Small intestine (tissue), 7 donors: ENCODE results near the gene DVL2. TPM values are rescaled to one million over a fixed set of nuclear protein-coding genes. Genes with fewer than 3 reads are reported as not detected.

ENCODE experiments used
- DNase-seq, 2 donors: peaks; one replicate each; pipeline versions ENCODE4 v3.0.0 to v3.0.0-alpha.2; 2013
- FAIRE-seq: peaks from 2 replicates; lab custom pipeline; 2012; peaks lifted over from hg19 to GRCh38; lab: Jason Lieb, UNC
- H3K27ac ChIP-seq, 3 donors: one replicate each; pipeline ENCODE4 v1.5.1; 2013; ENCODE audit warnings: low read length in 2 of 3, mild to moderate bottlenecking in 2 of 3, control low read depth in 1 of 3, inconsistent platforms in 1 of 3, low read depth in 1 of 3, moderate library complexity in 1 of 3
- H3K27me3 ChIP-seq, 3 donors: one replicate each; pipeline ENCODE4 v1.6.1; 2013; ENCODE audit warnings: low read length in 3 of 3, inconsistent platforms in 1 of 3; ENCODE audit not compliant: control insufficient read depth in 3 of 3, insufficient read depth in 3 of 3
- H3K36me3 ChIP-seq, 3 donors: one replicate each; pipeline ENCODE4 v1.6.1; 2013; ENCODE audit warnings: low read length in 3 of 3, inconsistent platforms in 1 of 3, low read depth in 1 of 3, mild to moderate bottlenecking in 1 of 3, moderate library complexity in 1 of 3; ENCODE audit not compliant: control insufficient read depth in 3 of 3, insufficient read depth in 2 of 3
- H3K4me1 ChIP-seq, 3 donors: one replicate each; pipeline ENCODE4 v1.6.1; 2013; ENCODE audit warnings: low read length in 2 of 3, inconsistent platforms in 1 of 3, low read depth in 1 of 3, mild to moderate bottlenecking in 1 of 3, moderate library complexity in 1 of 3; ENCODE audit not compliant: control insufficient read depth in 3 of 3, insufficient read depth in 2 of 3
- H3K4me3 ChIP-seq, 3 donors: one replicate each; pipeline ENCODE4 v1.5.1; 2013; ENCODE audit warnings: low read length in 3 of 3, control low read depth in 1 of 3, inconsistent platforms in 1 of 3, low read depth in 1 of 3, mild to moderate bottlenecking in 1 of 3, moderate library complexity in 1 of 3
- H3K9me3 ChIP-seq, 2 donors: one replicate each; pipeline ENCODE4 v1.6.1; 2013; ENCODE audit warnings: low read depth in 1 of 2, low read length in 1 of 2; ENCODE audit not compliant: control insufficient read depth in 2 of 2, insufficient read depth in 1 of 2
- WGBS, 3 donors: extraction: QIAGEN DNeasy Blood & Tissue Kit; methylation state at CpG; one replicate each; pipeline ENCODE4 v1.1.7; 2013; 5-methylcytosine and 5-hydroxymethylcytosine counted together
- polyA plus RNA-seq, 4 donors: library from polyadenylated mRNA; stranded (reverse) in 3 of 4; unstranded in 1 of 4; fragments of 200-250 nt in 3 of 4; fragments of 120-200 nt in 1 of 4; gene quantifications; one replicate each; pipeline versions ENCODE4 v1.2.1 to v1.2.3, GENCODE V29; 2013
- donor health status: healthy with polysubstance abuse.
- donor health status: control.
- donor health status: control.
- donor health status: Bipolar disorder and iron deficiency.
- donor health status: healthy.

Gene DVL2
- polyA plus RNA-seq, 4 donors: 8.1 to 44.4 (median 16.0) TPM

DNA sequence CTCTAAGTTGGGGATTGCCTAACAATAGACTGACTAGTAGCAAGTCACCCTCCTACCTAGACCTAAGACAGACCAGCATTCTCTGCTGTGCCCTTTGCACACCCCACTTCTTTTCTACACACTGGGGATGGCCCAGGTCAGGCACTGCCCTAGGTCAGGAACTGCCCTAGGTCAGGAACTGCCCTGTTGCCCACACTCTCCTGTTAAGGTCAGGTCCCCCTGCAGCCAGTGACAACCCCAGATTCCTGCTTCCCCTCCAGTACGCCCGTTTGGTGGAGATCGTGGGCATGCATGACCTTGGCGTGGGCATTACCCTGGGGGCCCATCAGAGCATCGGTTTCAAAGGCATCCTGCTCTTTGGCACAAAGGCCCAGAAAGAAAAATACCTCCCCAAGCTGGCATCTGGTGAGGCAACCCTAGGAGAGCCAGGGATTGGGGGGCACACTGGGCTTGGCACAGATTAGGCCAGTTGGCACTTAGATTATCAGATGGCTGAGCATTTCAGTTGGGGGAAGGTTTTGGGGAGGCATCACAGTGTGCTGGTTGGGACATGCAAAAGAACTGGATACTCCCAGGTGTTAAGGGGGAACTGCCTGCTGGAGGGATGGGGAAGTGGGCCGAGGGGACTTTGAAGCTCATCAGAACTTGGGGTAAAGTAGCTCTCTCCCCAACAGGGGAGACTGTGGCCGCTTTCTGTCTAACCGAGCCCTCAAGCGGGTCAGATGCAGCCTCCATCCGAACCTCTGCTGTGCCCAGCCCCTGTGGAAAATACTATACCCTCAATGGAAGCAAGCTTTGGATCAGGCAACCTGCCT lies 12.8 kb downstream of the DVL2 start:
- H3K4me3 ChIP-seq: peak overlapping the region in 1 of 3 donors; percentile 8
- peak overlapping the region; percentile 93 to 100 (median 99) for H3K27ac ChIP-seq
- H3K4me1 ChIP-seq: peaks cover 0 to 36% (median 8%) of the 10 kb centered on the region in 3 donors
- DNase-seq (no peak), FAIRE-seq (no peak)
- H3K9me3 ChIP-seq: no peaks in the 10 kb centered on the region
- peaks cover 0 to 9% (median 0%) of the 10 kb centered on the region in 3 donors for H3K27me3 ChIP-seq
- peaks cover 16 to 59% (median 20%) of the 10 kb centered on the region in 3 donors for H3K36me3 ChIP-seq
- 62 to 75% (median 69%) methylated on average over 10 of the region's 10 CpGs for WGBS, 3 donors

- Histone ChIP-seq H3K9me3 (no peaks in the 10 kb centered on the region), H3K27ac (peak overlapping the region; percentile 93 to 100 (median 99)), H3K4me3 (peak overlapping the region in 2 of 3 donors; percentile 78 to 91), H3K27me3 (peaks cover 0 to 16% (median 0%) of the 10 kb centered on the region in 3 donors), H3K4me1 (peaks cover 0 to 42% (median 8%) of the 10 kb centered on the region in 3 donors), H3K36me3 (peaks cover 15 to 52% (median 20%) of the 10 kb centered on the region in 3 donors)
- DNase-seq: peak; percentile 78 to 81
- 4 to 30% (median 22%) methylated on average over 11 of the region's 11 CpGs for WGBS, 3 donors
- FAIRE-seq: no peak
These were observed 13.6 kb downstream of the DVL2 start for GRCh38 chr17:7220593-7221277.

DNA sequence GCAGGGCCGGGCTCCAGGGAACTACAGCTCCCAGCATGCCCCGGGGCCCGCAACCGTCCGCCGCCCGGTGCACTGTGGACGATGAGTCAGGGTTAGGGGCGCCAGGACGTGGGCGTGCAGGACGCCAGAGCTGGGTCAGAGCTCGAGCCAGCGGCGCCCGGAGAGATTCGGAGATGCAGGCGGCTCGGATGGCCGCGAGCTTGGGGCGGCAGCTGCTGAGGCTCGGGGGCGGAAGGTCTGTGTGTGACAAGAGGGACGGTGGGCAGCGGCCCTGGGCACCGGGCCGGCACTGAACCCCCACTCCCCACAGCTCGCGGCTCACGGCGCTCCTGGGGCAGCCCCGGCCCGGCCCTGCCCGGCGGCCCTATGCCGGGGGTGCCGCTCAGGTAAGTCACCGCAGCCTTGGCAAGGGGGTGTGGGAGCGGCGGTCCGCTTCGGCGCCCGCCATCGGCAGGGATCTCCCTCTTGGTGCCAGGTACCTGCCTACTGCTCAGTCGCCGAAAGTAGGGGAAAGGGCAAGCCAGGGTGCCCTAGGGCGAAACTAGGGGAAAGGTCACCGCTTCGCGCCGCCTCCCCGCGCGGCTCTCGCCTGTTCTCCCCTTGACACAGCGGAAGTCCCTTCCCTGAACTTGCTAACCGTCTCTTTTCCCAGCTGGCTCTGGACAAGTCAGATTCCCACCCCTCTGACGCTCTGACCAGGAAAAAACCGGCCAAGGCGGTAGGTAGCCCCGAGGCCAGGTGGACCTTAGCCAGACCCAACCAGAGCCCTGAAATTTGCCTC lies 14.3 kb downstream of the DVL2 start, which contains the start of the genes ACADVL and DLG4:
Gene ACADVL (plus strand): TSS at position 127 of the 781 bp plus-strand sequence. CDS start 47 bp downstream, at position 174.
Gene DLG4 (minus strand): TSS at position 25 of the 781 bp plus-strand sequence.
- FAIRE-seq (no peak), DNase-seq (peak; percentile 92)
- WGBS, 3 donors: 0% methylated on average over 46 to 63 of the region's 63 CpGs
- Histone ChIP-seq H3K27ac (peak within 1 kb of the TSS; percentile 93 to 100 (median 99)), H3K27me3 (peaks cover 0 to 20% (median 0%) of the 10 kb centered on the region in 3 donors), H3K9me3 (no peaks in the 10 kb centered on the region), H3K4me1 (peaks cover 0 to 45% (median 8%) of the 10 kb centered on the region in 3 donors), H3K4me3 (peak within 1 kb of the TSS; percentile 78 to 91 (median 80)), H3K36me3 (peaks cover 12 to 44% (median 16%) of the 10 kb centered on the region in 3 donors)

DNA sequence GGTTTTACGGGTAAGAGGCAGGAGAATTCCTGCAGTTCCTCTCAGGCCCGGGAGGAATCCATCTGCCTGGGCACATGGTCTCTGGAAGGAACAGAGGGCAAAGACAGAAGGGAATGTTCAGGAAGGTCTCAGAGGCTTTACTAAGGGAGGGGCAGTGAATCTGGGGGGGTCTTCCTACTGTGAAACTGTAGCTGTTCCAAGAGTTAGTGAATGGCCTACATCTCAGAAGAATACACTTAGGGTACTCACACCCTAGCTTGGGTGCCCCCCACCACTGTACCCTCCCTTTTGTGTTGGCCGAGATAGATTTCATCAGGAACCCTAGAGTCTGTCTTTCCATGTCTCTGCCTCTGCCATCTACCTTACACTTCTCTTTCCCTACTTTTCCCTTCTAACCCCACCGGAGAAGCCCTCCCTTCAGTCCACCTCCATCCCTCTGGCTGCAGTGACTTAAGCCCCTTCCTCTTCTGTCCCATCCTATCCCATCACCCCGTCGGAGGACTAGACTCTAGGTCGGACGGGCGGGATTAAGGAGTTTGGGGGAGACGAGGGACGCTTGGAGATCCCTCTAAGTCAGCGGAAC lies 15.0 kb downstream of the DVL2 start:
- WGBS, 3 donors: 12 to 20% (median 15%) methylated on average over 12 of the region's 12 CpGs
- peak overlapping the region; percentile 93 to 100 (median 99) for H3K27ac ChIP-seq
- FAIRE-seq (no peak), DNase-seq (no peak)
- H3K4me3 ChIP-seq: peak overlapping the region in 2 of 3 donors; percentile 78 to 91
- H3K27me3 ChIP-seq: peaks cover 0 to 20% (median 0%) of the 10 kb centered on the region in 3 donors
- no peaks in the 10 kb centered on the region for H3K9me3 ChIP-seq
- H3K4me1 ChIP-seq: peaks cover 0 to 45% (median 8%) of the 10 kb centered on the region in 3 donors
- peaks cover 12 to 38% (median 13%) of the 10 kb centered on the region in 3 donors for H3K36me3 ChIP-seq

DNA sequence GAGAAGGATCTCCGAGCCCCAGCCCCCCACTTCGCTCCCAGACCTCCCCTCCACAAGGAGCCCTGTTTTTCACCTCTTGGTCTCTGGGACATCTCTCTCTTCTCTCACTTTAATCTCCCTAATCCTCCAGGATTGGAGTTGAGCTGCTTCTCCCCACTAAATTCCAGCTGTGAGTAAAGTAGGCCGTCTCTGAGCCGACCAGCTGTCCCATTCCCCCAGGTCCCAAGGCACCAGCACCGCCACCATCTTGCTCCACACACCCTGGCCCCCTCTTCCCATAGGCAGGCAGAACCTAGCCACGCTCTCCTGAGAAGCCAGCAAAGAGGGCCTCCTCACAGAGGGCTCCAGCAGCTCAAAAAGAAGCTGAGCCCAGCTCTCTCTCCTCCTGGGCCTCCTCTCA lies 15.6 kb downstream of the DVL2 start:
- WGBS, 3 donors: 70 to 91% (median 74%) methylated on average over 6 of the region's 6 CpGs
- Histone ChIP-seq H3K27me3 (peaks cover 0 to 20% (median 0%) of the 10 kb centered on the region in 3 donors), H3K36me3 (peaks cover 7 to 32% (median 12%) of the 10 kb centered on the region in 3 donors), H3K4me3 (no peak overlapping the region), H3K9me3 (no peaks in the 10 kb centered on the region), H3K4me1 (peaks cover 0 to 48% (median 11%) of the 10 kb centered on the region in 3 donors), H3K27ac (peak overlapping the region in 1 of 3 donors; percentile 8)
- DNase-seq (no peak), FAIRE-seq (no peak)

DNA sequence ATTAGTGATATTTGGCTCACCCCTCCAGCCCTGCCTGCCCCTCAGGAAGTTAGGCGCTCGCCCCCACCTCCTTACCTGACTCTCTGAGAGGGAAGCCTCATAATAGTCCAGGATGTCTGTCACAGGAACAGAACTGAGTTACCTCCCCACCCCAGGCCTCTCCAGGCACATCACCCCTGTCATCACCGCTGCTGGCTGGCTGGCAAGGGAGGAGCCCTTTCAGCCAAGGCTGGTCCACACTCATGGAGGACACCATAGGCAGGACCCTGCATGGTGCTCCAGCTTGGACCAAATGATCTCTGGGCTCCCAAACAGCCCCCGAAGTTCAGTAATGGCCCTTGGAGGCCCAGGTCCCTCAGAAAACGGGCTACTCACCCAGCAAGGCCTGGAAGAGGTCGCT lies 16.2 kb downstream of the DVL2 start:
- Histone ChIP-seq H3K36me3 (peaks cover 4 to 26% (median 11%) of the 10 kb centered on the region in 3 donors), H3K4me3 (peak overlapping the region in 1 of 3 donors; percentile 36), H3K27ac (peak overlapping the region in 2 of 3 donors; percentile 21 to 32), H3K27me3 (peaks cover 0 to 26% (median 0%) of the 10 kb centered on the region in 3 donors), H3K4me1 (peaks cover 0 to 50% (median 12%) of the 10 kb centered on the region in 3 donors), H3K9me3 (no peaks in the 10 kb centered on the region)
- FAIRE-seq: no peak
- no peak for DNase-seq
- 66 to 76% (median 74%) methylated on average over 6 of the region's 6 CpGs for WGBS, 3 donors

DNA sequence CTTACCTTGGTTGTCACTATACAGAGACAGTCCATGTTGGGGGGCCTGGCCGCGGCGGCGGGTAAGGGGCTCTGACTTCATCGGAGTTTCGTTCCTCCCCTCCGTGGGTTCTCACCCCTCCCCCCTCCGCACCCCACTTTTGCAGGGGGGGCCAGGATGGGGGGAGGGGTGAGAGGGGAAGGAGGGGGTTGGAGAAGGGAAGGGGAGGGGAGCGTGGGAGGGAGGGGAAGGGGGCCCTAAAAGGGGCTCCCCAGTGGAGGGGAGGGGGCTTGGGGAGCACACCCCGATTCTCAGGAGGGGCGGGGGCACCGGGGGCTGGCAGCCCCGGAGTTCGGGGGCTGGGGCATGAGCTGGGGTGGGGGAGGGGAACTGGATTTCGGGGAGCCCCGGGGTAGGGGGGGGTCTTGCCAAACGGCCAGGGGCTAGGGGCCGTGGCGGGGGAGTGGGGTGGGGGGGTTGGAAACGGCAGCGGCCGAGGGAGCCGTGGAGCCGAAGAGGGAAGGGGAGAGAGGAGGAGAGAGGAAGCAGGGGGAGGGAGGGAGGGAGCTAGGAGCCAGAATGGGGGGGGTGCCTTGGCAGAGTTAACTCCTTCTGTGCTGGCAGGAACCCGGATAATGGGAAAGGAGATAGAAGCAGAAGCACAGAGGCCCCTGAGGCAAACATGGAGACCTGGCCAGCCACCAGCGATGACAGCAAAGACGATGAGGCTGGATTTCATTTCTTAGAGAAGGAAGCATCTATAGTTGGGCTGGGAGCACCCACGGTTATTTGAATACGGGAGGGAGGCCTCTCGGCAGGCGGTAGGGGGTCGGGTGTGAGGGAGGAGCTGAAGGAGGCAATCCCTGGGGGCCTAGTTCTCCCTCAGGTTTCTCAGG lies 17.0 kb downstream of the DVL2 start:
- no peaks in the 10 kb centered on the region for H3K9me3 ChIP-seq
- DNase-seq: peak in 1 of 2 donors; percentile 54
- peak overlapping the region in 2 of 3 donors; percentile 32 to 43 for H3K27ac ChIP-seq
- H3K27me3 ChIP-seq: peaks cover 0 to 30% (median 0%) of the 10 kb centered on the region in 3 donors
- whole genome bisulfite sequencing, 3 donors: 6 to 10% (median 8%) methylated on average over 27 to 32 of the region's 32 CpGs
- peaks cover 0 to 50% (median 12%) of the 10 kb centered on the region in 3 donors for H3K4me1 ChIP-seq
- peaks cover 3 to 18% (median 4%) of the 10 kb centered on the region in 3 donors for H3K36me3 ChIP-seq
- no peak for FAIRE-seq
- peak overlapping the region in 2 of 3 donors; percentile 17 to 41 for H3K4me3 ChIP-seq
